Esophagus muscularis mucosa (tissue), 4 donors: Measurements from ENCODE around the gene MYO6.

ENCODE experiments used
- CTCF ChIP-seq, 3 experiments: fragments of 200-600 bp in 2 of 3; fragments of 450-650 bp in 1 of 3; sonication (generic) in 2 of 3; IDR thresholded peaks; one replicate each; pipeline ENCODE4 v1.5.1; 2017 to 2019; ENCODE audit warnings: antibody characterized with exemption in 3 of 3, mild to moderate bottlenecking in 2 of 3, moderate library complexity in 1 of 3
- EP300 ChIP-seq: sonication (generic); formaldehyde crosslinking; IDR thresholded peaks from one replicate; pipeline ENCODE4 v1.6.1; 2017; ENCODE audit warnings: antibody characterized with exemption
- POLR2A ChIP-seq: fragments of 450-650 bp; IDR thresholded peaks from one replicate; pipeline ENCODE4 v1.6.1; 2017; ENCODE audit warnings: antibody characterized with exemption, moderate library complexity, mild to moderate bottlenecking, low read depth
- POLR2AphosphoS5 ChIP-seq, 2 donors: sonication (generic); formaldehyde crosslinking; IDR thresholded peaks; one replicate each; pipeline ENCODE4 v1.6.1; 2017; ENCODE audit warnings: antibody characterized with exemption in 2 of 2

- TF ChIP-seq POLR2AphosphoS5 (IDR thresholded peaks at IDR 0.05) (no peak), CTCF (IDR thresholded peaks at IDR 0.05) (no peak), POLR2A (no peak), EP300 (no peak)
Observed at GRCh38 chr6:75766387-75766786, 17.3 kb downstream of the MYO6 start.
